Heart right ventricle (tissue), 16 donors: ENCODE measurements around the gene CCDC154. TPM values are rescaled to one million over a fixed set of nuclear protein-coding genes. Genes with fewer than 3 reads are reported as not detected.

Source experiments
- ATAC-seq, 8 donors: fragments of 200-7000 bp; cut with Tn5 transposase; one replicate each; pipeline ENCODE4 v1.9.1; 2020; ENCODE audit warnings: mild to moderate bottlenecking in 8 of 8, moderate library complexity in 8 of 8, moderate number of reproducible peaks in 1 of 8
- DNase-seq, 2 donors: peaks; one replicate each; pipeline ENCODE4 v3.0.0-alpha.2; 2020
- H3K27ac ChIP-seq, 10 donors: fragments of 200-600 bp; sonication (generic) in 2 of 10; one replicate each; pipeline versions ENCODE4 v1.5.0 to v1.8.0; 2020 to 2022; ENCODE audit warnings: mild to moderate bottlenecking in 3 of 10
- H3K27me3 ChIP-seq, 7 donors: fragments of 200-600 bp; one replicate each; pipeline ENCODE4 v1.8.0; 2021 to 2022; ENCODE audit warnings: mild to moderate bottlenecking in 2 of 7
- H3K36me3 ChIP-seq, 9 donors: fragments of 200-600 bp; sonication (generic) in 1 of 9; one replicate each; pipeline versions ENCODE4 v1.5.0 to v1.8.0; 2020 to 2022; ENCODE audit warnings: mild to moderate bottlenecking in 2 of 9
- H3K4me1 ChIP-seq, 9 donors: fragments of 200-600 bp; sonication (generic) in 1 of 9; one replicate each; pipeline versions ENCODE4 v1.5.0 to v1.8.0; 2020 to 2022; ENCODE audit warnings: mild to moderate bottlenecking in 4 of 9
- H3K4me3 ChIP-seq, 10 donors: fragments of 200-600 bp; sonication (generic) in 2 of 10; one replicate each; pipeline versions ENCODE4 v1.5.0 to v1.8.0; 2020 to 2022; ENCODE audit warnings: mild to moderate bottlenecking in 7 of 10, moderate library complexity in 2 of 10
- H3K9me3 ChIP-seq, 11 donors: fragments of 200-600 bp in 10 of 11; sonication (generic) in 2 of 11; one replicate each; pipeline versions ENCODE4 v1.5.0 to v1.8.0; 2013 to 2022; ENCODE audit warnings: mild to moderate bottlenecking in 2 of 11, control low read depth in 1 of 11, moderate library complexity in 1 of 11
- CTCF ChIP-seq, 9 donors: fragments of 200-600 bp; sonication (generic) in 2 of 9; IDR thresholded peaks; one replicate each; pipeline versions ENCODE4 v1.5.0 to v1.8.0; 2021 to 2022; ENCODE audit warnings: antibody characterized with exemption in 9 of 9, mild to moderate bottlenecking in 5 of 9, moderate library complexity in 1 of 9
- WGBS, 2 donors: extraction: QIAGEN DNeasy Blood & Tissue Kit; methylation state at CpG; one replicate each; pipeline ENCODE4 v1.1.7; 2013; ENCODE audit warnings: inconsistent platforms in 1 of 2; 5-methylcytosine and 5-hydroxymethylcytosine counted together
- intact Hi-C, 10 donors: fragments of 100-400 bp; cut with DNase I; formaldehyde crosslinking; loops; one replicate each; pipeline versions ENCODE4 v1.11.1 to v1.14.2; 2022
- polyA plus RNA-seq, 2 donors: library from polyadenylated mRNA; stranded (reverse); fragments of 200-250 nt; gene quantifications; one replicate each; pipeline ENCODE4 v1.2.3, GENCODE V29; 2013
- total RNA-seq, 10 donors: library from RNA; stranded (reverse); fragmentation: NEBNext Ultra II Directional in 3 of 10; extraction: Animal tissue kit (Norgen Biotek cat#: 25700) in 3 of 10; gene quantifications; one replicate each; pipeline versions ENCODE4 v1.2.1 to v1.2.4, GENCODE V29; 2021 to 2023
- donor health status: Arrhythmogenic right ventricular cardiomyopathy.
- donor health status: ischemic (EF 13 %, LVEDD 7.1; RV severe dilation, severe dysfunction).
- donor health status: healthy with polysubstance abuse.
- donor health status: DM: no; HTN: yes; CAD: no.
- donor health status: DM: no; HTN: no; CAD: no.
- donor health status: ischemic (EF 25% LVEDD 6.9; RV normal size, moderate dysfunction).
- donor health status: ischemic (EF 25% LVEDD 5.7; RV mildly dilated, moderate dysfunction).
- donor health status: healthy.
- donor health status: DM: yes; HTN: yes; CAD: no.
- donor health status: Ischemic cardiomyopathy.
- donor health status: ischemic (EF 35%, LVEDD 5.7; RV mildly dilated, moderate dysfunction).
- donor health status: nonischemic (EF 11% LVEDD 7.7; RV severe dilation, severe dysfunction).
- donor health status: DM: yes; HTN: yes; CAD: no.
- donor health status: PGD.
- donor health status: ischemic (EF 29% LVEDD 5.4; RV normal size, mild dysfunction).
- donor health status: nonischemic (EF 23%, LVEDD 6.1; RV moderate dilation, normal function).

The CCDC154 gene
- total and polyA plus RNA-seq, 12 donors: 0.17 to 5.9 (median 0.75) TPM

- H3K36me3 ChIP-seq: no peaks in the 10 kb centered on the region
- intact Hi-C loops: loop anchor here in 2 of 10 donors (5.0 to 10.0 kb wide), 3 partner anchors 45 to 118 kb away; partner anchors contain the start of gene CLCN7 (in 1 of the 2)
- WGBS, 2 donors: 73 to 79% methylated on average over 33 to 42 of the region's 42 CpGs
- no peaks in the 10 kb centered on the region for H3K27me3 ChIP-seq
- no peak for TF ChIP-seq CTCF (IDR thresholded peaks at IDR 0.05)
- H3K4me1 ChIP-seq: peaks cover 0 to 14% (median 6%) of the 10 kb centered on the region in 9 donors
- H3K4me3 ChIP-seq: no peak overlapping the region
- H3K9me3 ChIP-seq: no peaks in the 10 kb centered on the region
- ATAC-seq (no peak), DNase-seq (no peak)
- H3K27ac ChIP-seq: no peak overlapping the region
These were observed 17.5 kb downstream of the CCDC154 start for GRCh38 chr16:1426734-1427471.

- Histone ChIP-seq H3K9me3 (no peaks in the 10 kb centered on the region), H3K27ac (no peak overlapping the region), H3K4me3 (no peak overlapping the region), H3K27me3 (no peaks in the 10 kb centered on the region), H3K4me1 (peaks cover 0 to 20% (median 11%) of the 10 kb centered on the region in 9 donors), H3K36me3 (no peaks in the 10 kb centered on the region)
- TF ChIP-seq CTCF (IDR thresholded peaks at IDR 0.05): no peak
- WGBS, 2 donors: 85 to 91% methylated on average over 16 of the region's 16 CpGs
- intact Hi-C loops: loop anchor here in 2 of 10 donors (5.0 to 10.0 kb wide), 3 partner anchors 47 to 119 kb away; partner anchors contain the start of gene CLCN7 (in 1 of the 2)
- DNase-seq (no peak), ATAC-seq (no peak)
These were observed 18.6 kb downstream of the CCDC154 start for GRCh38 chr16:1425616-1426370.

GRCh38 chr16:1424028-1424427 is 20.3 kb downstream of the CCDC154 start:
- intact Hi-C loops: loop anchor here in 1 of 10 donors (10.0 kb wide), 2 partner anchors 51 to 121 kb away; partner anchors contain the start of gene CLCN7
- Histone ChIP-seq H3K4me1 (peaks cover 5 to 27% (median 23%) of the 10 kb centered on the region in 9 donors), H3K36me3 (no peaks in the 10 kb centered on the region), H3K9me3 (no peaks in the 10 kb centered on the region), H3K27ac (no peak overlapping the region), H3K4me3 (no peak overlapping the region), H3K27me3 (no peaks in the 10 kb centered on the region)
- DNase-seq (no peak), ATAC-seq (no peak)
- 94 to 96% methylated on average over 12 of the region's 12 CpGs for WGBS, 2 donors
- TF ChIP-seq CTCF (IDR thresholded peaks at IDR 0.05): no peak

- Histone ChIP-seq H3K27ac (peak overlapping the region in 5 of 10 donors; percentile 95 to 98 (median 96)), H3K4me3 (no peak overlapping the region), H3K36me3 (peaks cover 0 to 9% (median 0%) of the 10 kb centered on the region in 9 donors), H3K4me1 (peaks cover 2 to 27% (median 20%) of the 10 kb centered on the region in 9 donors), H3K27me3 (no peaks in the 10 kb centered on the region), H3K9me3 (no peaks in the 10 kb centered on the region)
- intact Hi-C loops: loop anchor here in 1 of 10 donors (10.0 kb wide), 2 partner anchors 53 to 123 kb away; partner anchors contain the start of gene CLCN7
- WGBS, 2 donors: 88 to 90% methylated on average over 10 of the region's 10 CpGs
- no peak for TF ChIP-seq CTCF (IDR thresholded peaks at IDR 0.05)
- no peak for ATAC-seq
- DNase-seq: no peak
These were observed 22.3 kb downstream of the CCDC154 start for GRCh38 chr16:1422076-1422475.
